ENCODE results near the gene PADI6.
A peak's percentile ranks its signal among the peaks of the same experiment; 100 is the strongest.

The PADI6 gene

GRCh38 chr1:17432412-17432811 is 60.4 kb downstream of the PADI6 start:
- H3K4me1 Mint-ChIP-seq (ENCODE audit: low read depth) = peaks cover 58% of the 10 kb centered on the region
- no peaks in the 10 kb centered on the region for H3K9me3 Mint-ChIP-seq (ENCODE audit: low read depth)
- no peak overlapping the region for H3K27ac Mint-ChIP-seq
- H3K36me3 Mint-ChIP-seq = no peaks in the 10 kb centered on the region
- H3K4me3 Mint-ChIP-seq = no peak overlapping the region
- H3K27me3 Mint-ChIP-seq = no peaks in the 10 kb centered on the region

DNA sequence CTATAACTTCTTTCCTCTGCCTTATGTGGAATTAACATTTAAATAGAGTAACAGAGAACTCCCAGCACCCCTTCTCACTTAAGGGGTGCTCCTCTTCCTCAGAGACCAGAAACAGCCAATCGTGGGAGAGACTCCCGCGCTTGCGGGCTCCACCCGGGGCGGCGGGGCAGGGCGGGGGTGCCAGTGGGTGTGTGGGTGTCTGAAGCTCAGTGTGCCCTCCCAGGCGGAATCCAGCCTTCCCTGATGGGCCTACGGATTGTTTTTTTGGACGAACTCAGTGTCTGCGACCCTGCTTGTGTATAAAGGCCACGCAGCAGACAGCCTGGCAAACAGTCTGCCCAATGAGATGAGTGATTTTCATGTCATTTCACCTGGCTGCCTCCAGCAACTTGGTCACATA is 61.3 kb downstream of the PADI6 start:
- H3K27ac Mint-ChIP-seq = no peak overlapping the region
- no peak overlapping the region for H3K4me3 Mint-ChIP-seq
- no peaks in the 10 kb centered on the region for H3K27me3 Mint-ChIP-seq
- no peaks in the 10 kb centered on the region for H3K36me3 Mint-ChIP-seq
- H3K9me3 Mint-ChIP-seq (ENCODE audit: low read depth) = no peaks in the 10 kb centered on the region
- H3K4me1 Mint-ChIP-seq (ENCODE audit: low read depth) = peaks cover 58% of the 10 kb centered on the region

GRCh38 chr1:17434016-17434415 is 62.0 kb downstream of the PADI6 start:
- H3K36me3 Mint-ChIP-seq = no peaks in the 10 kb centered on the region
- no peaks in the 10 kb centered on the region for H3K27me3 Mint-ChIP-seq
- H3K27ac Mint-ChIP-seq = no peak overlapping the region
- no peaks in the 10 kb centered on the region for H3K9me3 Mint-ChIP-seq (ENCODE audit: low read depth)
- H3K4me1 Mint-ChIP-seq (ENCODE audit: low read depth) = peaks cover 56% of the 10 kb centered on the region
- H3K4me3 Mint-ChIP-seq = peak overlapping the region; percentile 6

DNA sequence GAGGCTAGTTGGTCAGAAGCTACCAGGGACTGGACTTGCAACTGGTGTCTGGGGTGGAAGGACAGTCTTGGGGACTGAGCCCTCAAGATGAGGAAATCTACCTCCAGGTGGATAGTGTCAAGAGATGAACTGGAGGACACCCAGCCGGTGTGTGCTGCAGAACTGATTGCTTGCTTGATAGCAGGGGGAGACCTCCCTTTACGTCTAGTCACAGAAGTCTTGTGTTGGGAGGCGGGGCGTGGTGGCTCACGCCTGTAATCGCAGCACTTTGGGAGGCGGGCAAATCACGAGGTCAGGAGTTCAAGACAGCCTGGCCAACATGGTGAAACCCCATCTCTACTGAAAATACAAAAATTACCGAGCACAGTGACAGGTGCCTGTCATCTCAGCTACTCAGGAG is 62.6 kb downstream of the PADI6 start:
- Mint-ChIP-seq H3K4me3 (peak overlapping the region; percentile 42), H3K36me3 (no peaks in the 10 kb centered on the region)

DNA sequence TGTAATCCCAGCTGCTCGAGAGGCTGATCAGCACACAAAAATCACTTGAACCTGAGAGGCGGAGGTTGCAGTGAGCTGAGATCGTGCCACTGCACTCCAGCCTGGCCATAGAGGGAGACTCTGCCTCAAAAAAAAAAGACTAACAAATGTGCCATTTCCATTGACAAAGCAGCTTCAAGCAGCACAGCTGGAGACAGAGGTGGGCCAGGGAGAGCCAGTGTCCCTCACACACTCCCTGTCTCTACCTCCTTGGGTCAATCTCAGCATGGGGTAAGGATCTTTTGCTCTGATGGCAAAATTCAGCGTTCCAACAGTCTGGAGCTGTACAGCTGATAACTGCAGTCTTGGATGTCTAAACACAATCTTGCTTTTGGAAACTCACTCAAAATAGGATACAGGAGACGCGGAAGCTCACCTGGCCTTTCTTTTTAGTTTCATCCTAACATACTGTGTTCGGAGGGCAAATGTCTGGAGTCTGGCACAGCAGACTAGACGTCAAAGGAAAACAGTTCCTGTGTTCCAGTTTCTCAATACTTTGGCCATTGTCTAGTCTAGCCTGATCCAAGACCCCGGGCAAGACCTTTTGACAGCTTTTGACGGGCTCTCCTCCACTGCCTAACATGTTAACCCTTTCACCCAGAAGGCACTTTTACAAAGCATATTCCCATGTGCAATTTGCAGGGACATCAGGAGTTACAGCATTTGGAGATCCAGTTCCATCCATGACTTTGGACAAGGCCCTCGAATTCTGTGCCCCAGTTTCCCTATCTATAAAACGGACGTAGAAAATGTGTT is 64.6 kb downstream of the PADI6 start:
- Mint-ChIP-seq H3K9me3 (ENCODE audit: low read depth) (no peaks in the 10 kb centered on the region), H3K27me3 (no peaks in the 10 kb centered on the region), H3K36me3 (no peaks in the 10 kb centered on the region), H3K4me3 (peak overlapping the region; percentile 83), H3K27ac (peak overlapping the region; percentile 83), H3K4me1 (ENCODE audit: low read depth) (peaks cover 62% of the 10 kb centered on the region)

More for the DNA sequence above, 62.6 kb downstream of the PADI6 start:
- Mint-ChIP-seq H3K4me1 (ENCODE audit: low read depth) (peaks cover 51% of the 10 kb centered on the region), H3K9me3 (ENCODE audit: low read depth) (no peaks in the 10 kb centered on the region), H3K27ac (peak overlapping the region; percentile 12), H3K27me3 (no peaks in the 10 kb centered on the region)

DNA sequence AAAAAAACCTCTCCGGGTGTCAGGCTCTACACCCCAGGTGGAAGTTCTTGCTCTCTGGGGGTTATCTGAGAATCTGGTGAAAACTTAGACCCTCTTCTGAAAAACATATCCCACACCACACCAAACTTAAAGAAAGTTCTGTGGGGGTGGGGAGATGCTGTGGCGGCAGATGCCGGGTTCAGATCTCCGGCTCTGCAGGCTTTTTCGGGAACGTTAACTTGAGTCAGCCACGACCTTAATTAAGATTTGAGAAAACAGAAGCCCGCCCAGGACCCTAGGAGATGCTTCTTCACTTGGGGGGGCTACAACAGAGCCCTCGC is 65.2 kb downstream of the PADI6 start:
- Mint-ChIP-seq H3K9me3 (ENCODE audit: low read depth) (no peaks in the 10 kb centered on the region), H3K4me1 (ENCODE audit: low read depth) (peaks cover 61% of the 10 kb centered on the region), H3K27me3 (no peaks in the 10 kb centered on the region), H3K36me3 (no peaks in the 10 kb centered on the region), H3K4me3 (peak overlapping the region; percentile 83), H3K27ac (peak overlapping the region; percentile 83)

- H3K4me1 Mint-ChIP-seq (ENCODE audit: low read depth) = peaks cover 57% of the 10 kb centered on the region
- H3K36me3 Mint-ChIP-seq = no peaks in the 10 kb centered on the region
- no peaks in the 10 kb centered on the region for H3K27me3 Mint-ChIP-seq
- peak overlapping the region; percentile 83 for H3K27ac Mint-ChIP-seq
- H3K4me3 Mint-ChIP-seq = peak overlapping the region; percentile 83
- H3K9me3 Mint-ChIP-seq (ENCODE audit: low read depth) = no peaks in the 10 kb centered on the region
Measured at GRCh38 chr1:17437580-17438317, 65.8 kb downstream of the PADI6 start.

GRCh38 chr1:17438318-17439249 is 66.6 kb downstream of the PADI6 start:
- Mint-ChIP-seq H3K27me3 (no peaks in the 10 kb centered on the region), H3K36me3 (no peaks in the 10 kb centered on the region), H3K27ac (peak overlapping the region; percentile 99), H3K4me1 (ENCODE audit: low read depth) (peaks cover 54% of the 10 kb centered on the region), H3K4me3 (peak overlapping the region; percentile 98), H3K9me3 (ENCODE audit: low read depth) (no peaks in the 10 kb centered on the region)

- H3K4me1 Mint-ChIP-seq (ENCODE audit: low read depth) = peaks cover 47% of the 10 kb centered on the region
- H3K27ac Mint-ChIP-seq = peak within 1 kb of the TSS; percentile 99
- no peaks in the 10 kb centered on the region for H3K9me3 Mint-ChIP-seq (ENCODE audit: low read depth)
- H3K4me3 Mint-ChIP-seq = peak within 1 kb of the TSS; percentile 98
- no peaks in the 10 kb centered on the region for H3K27me3 Mint-ChIP-seq
- H3K36me3 Mint-ChIP-seq = no peaks in the 10 kb centered on the region
Measured at GRCh38 chr1:17439250-17440073, 67.5 kb downstream of the PADI6 start, which contains the start of gene RCC2. Gene RCC2, minus strand, starts transcription at chr1:17439677. Its CDS starts 1,163 bp downstream, at chr1:17438514.

- peak overlapping the region; percentile 85 for H3K4me3 Mint-ChIP-seq
- peaks cover 39% of the 10 kb centered on the region for H3K4me1 Mint-ChIP-seq (ENCODE audit: low read depth)
- H3K27ac Mint-ChIP-seq = peak overlapping the region; percentile 71
- no peaks in the 10 kb centered on the region for H3K27me3 Mint-ChIP-seq
- no peaks in the 10 kb centered on the region for H3K9me3 Mint-ChIP-seq (ENCODE audit: low read depth)
- H3K36me3 Mint-ChIP-seq = no peaks in the 10 kb centered on the region
Measured at GRCh38 chr1:17440074-17440826, 68.3 kb downstream of the PADI6 start.

DNA sequence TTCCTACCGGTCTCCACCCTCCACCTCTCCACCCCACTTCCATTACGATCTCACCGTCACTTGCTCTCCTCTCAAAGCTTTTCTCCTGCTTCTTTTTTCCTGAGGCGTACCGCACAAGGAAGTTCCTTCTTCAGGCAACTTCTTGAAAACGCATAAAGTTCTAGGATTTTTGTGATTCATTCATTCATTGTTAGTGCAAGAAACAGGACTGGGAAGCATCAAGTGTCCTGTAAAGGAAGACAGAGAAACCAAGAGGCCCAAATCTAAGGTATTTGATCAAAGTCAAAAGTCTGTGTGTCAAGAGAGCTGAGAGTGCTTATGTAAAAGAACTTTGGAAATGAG is 68.8 kb downstream of the PADI6 start:
- Mint-ChIP-seq H3K4me3 (peak overlapping the region; percentile 85), H3K36me3 (no peaks in the 10 kb centered on the region), H3K27ac (peak overlapping the region; percentile 55), H3K9me3 (ENCODE audit: low read depth) (no peaks in the 10 kb centered on the region), H3K4me1 (ENCODE audit: low read depth) (peaks cover 33% of the 10 kb centered on the region), H3K27me3 (no peaks in the 10 kb centered on the region)

GRCh38 chr1:17441265-17441992 is 69.4 kb downstream of the PADI6 start:
- Mint-ChIP-seq H3K27ac (no peak overlapping the region), H3K4me3 (peak overlapping the region; percentile 13), H3K4me1 (ENCODE audit: low read depth) (peaks cover 27% of the 10 kb centered on the region), H3K36me3 (no peaks in the 10 kb centered on the region), H3K27me3 (no peaks in the 10 kb centered on the region), H3K9me3 (ENCODE audit: low read depth) (no peaks in the 10 kb centered on the region)

- no peak overlapping the region for H3K27ac Mint-ChIP-seq
- no peaks in the 10 kb centered on the region for H3K27me3 Mint-ChIP-seq
- H3K4me1 Mint-ChIP-seq (ENCODE audit: low read depth) = peaks cover 21% of the 10 kb centered on the region
- H3K9me3 Mint-ChIP-seq (ENCODE audit: low read depth) = no peaks in the 10 kb centered on the region
- H3K4me3 Mint-ChIP-seq = no peak overlapping the region
- H3K36me3 Mint-ChIP-seq = no peaks in the 10 kb centered on the region
Measured at GRCh38 chr1:17441993-17442357, 70.0 kb downstream of the PADI6 start.

All from activated naive CD8-positive, alpha-beta T cell (primary cell).